Measurements from ENCODE around the gene LHFPL2. TPM values are rescaled to one million over a fixed set of nuclear protein-coding genes. Genes with fewer than 3 reads are reported as not detected.

LHFPL2 gene
- total and polyA plus RNA-seq, 12 donors = 2.4 to 14.9 (median 5.1) TPM

GRCh38 chr5:78568676-78569075 is 79.9 kb downstream of the LHFPL2 start:
- Histone ChIP-seq H3K27ac (peak overlapping the region in 3 of 10 donors; percentile 1 to 59 (median 14)), H3K9me3 (peaks cover 0 to 10% (median 0%) of the 10 kb centered on the region in 11 donors), H3K36me3 (peaks cover 0 to 10% (median 3%) of the 10 kb centered on the region in 9 donors), H3K27me3 (no peaks in the 10 kb centered on the region), H3K4me3 (no peak overlapping the region), H3K4me1 (peaks cover 0 to 48% (median 32%) of the 10 kb centered on the region in 9 donors)
- ATAC-seq = no peak
- no peak for DNase-seq
- TF ChIP-seq CTCF (IDR thresholded peaks at IDR 0.05) = no peak
- WGBS, 2 donors = 95 to 98% methylated on average over 3 of the region's 3 CpGs
- intact Hi-C loops (cut with DNase I) = loop anchor here in 1 of 10 donors (10.0 kb wide), 1 partner anchor 86 kb away; no protein-coding TSS in a partner anchor

- intact Hi-C loops (cut with DNase I) = loop anchor here in 1 of 10 donors (10.0 kb wide), 1 partner anchor 87 kb away; no protein-coding TSS in a partner anchor
- TF ChIP-seq CTCF (IDR thresholded peaks at IDR 0.05) = no peak
- H3K9me3 ChIP-seq = peaks cover 0 to 10% (median 0%) of the 10 kb centered on the region in 11 donors
- 55 to 60% methylated on average over 5 of the region's 5 CpGs for WGBS, 2 donors
- peaks cover 0 to 13% (median 3%) of the 10 kb centered on the region in 9 donors for H3K36me3 ChIP-seq
- H3K4me3 ChIP-seq = no peak overlapping the region
- H3K4me1 ChIP-seq = peaks cover 0 to 44% (median 27%) of the 10 kb centered on the region in 9 donors
- DNase-seq (no peak), ATAC-seq (no peak)
- peak overlapping the region in 4 of 10 donors; percentile 1 to 59 (median 16) for H3K27ac ChIP-seq
- H3K27me3 ChIP-seq = no peaks in the 10 kb centered on the region
These were observed 80.4 kb downstream of the LHFPL2 start for GRCh38 chr5:78568212-78568611.

GRCh38 chr5:78567617-78568016 is 81.0 kb downstream of the LHFPL2 start:
- intact Hi-C loops (cut with DNase I) = loop anchor here in 1 of 10 donors (10.0 kb wide), 1 partner anchor 87 kb away; no protein-coding TSS in a partner anchor
- Histone ChIP-seq H3K9me3 (peaks cover 0 to 10% (median 0%) of the 10 kb centered on the region in 11 donors), H3K4me3 (no peak overlapping the region), H3K4me1 (peaks cover 0 to 41% (median 22%) of the 10 kb centered on the region in 9 donors), H3K27me3 (no peaks in the 10 kb centered on the region), H3K27ac (peak overlapping the region in 4 of 10 donors; percentile 17 to 59 (median 28)), H3K36me3 (peaks cover 0 to 13% (median 3%) of the 10 kb centered on the region in 9 donors)
- DNase-seq (no peak), ATAC-seq (peak in 1 of 8 donors; percentile 29)
- no peak for TF ChIP-seq CTCF (IDR thresholded peaks at IDR 0.05)
- 60 to 75% methylated on average over 3 of the region's 3 CpGs for WGBS, 2 donors

- Histone ChIP-seq H3K27me3 (no peaks in the 10 kb centered on the region), H3K4me3 (no peak overlapping the region), H3K9me3 (peaks cover 0 to 10% (median 0%) of the 10 kb centered on the region in 11 donors), H3K27ac (peak overlapping the region in 3 of 10 donors; percentile 17 to 59 (median 19)), H3K4me1 (peaks cover 0 to 41% (median 22%) of the 10 kb centered on the region in 9 donors), H3K36me3 (peaks cover 0 to 13% (median 3%) of the 10 kb centered on the region in 9 donors)
- TF ChIP-seq CTCF (IDR thresholded peaks at IDR 0.05) = no peak
- DNase-seq = no peak
- peak in 2 of 8 donors; percentile 26 to 41 for ATAC-seq
- intact Hi-C loops (cut with DNase I) = loop anchor here in 1 of 10 donors (10.0 kb wide), 1 partner anchor 88 kb away; no protein-coding TSS in a partner anchor
- WGBS, 2 donors = 82 to 88% methylated on average over 7 of the region's 7 CpGs
These were observed 81.7 kb downstream of the LHFPL2 start for GRCh38 chr5:78566747-78567425.
